ENCODE measurements around the gene PUS10. TPM values are rescaled to one million over a fixed set of nuclear protein-coding genes. Genes with fewer than 3 reads are reported as not detected.

Gene PUS10
- total RNA-seq, 4 donors from 2014 or later: 1.0 to 5.0 (median 3.5) TPM

DNA sequence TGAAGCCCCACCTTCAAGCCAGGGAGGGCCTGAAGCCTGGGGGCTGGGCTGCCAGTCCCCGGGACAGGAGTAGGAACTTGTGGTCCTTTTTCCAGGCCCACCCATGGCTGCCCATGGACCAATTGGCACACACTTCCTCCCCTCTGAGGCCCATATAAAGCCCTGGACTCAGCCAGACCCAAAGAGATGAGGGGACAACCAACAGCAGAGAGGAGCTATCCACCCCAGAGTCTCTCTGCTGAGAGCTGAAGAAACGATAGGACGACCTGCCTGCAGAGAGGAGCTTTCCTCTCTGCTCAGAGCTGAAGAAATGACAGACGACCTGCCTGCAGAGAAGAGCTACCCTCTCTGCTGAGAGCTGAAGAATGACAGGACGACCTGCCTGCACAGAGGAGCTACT lies 44.4 kb downstream of the PUS10 start:
- DNase-seq (no peak), ATAC-seq (no peak)
- Histone ChIP-seq H3K27ac (no peak overlapping the region), H3K9me3 (no peaks in the 10 kb centered on the region), H3K4me1 (no peaks in the 10 kb centered on the region), H3K36me3 (no peaks in the 10 kb centered on the region), H3K27me3 (no peaks in the 10 kb centered on the region), H3K4me3 (no peak overlapping the region)
- intact Hi-C loops (cut with DNase I; ENCODE audit: low total_unique reads) (loop anchor here (1.0 kb wide), 1 partner anchor 28 kb away; no protein-coding TSS in a partner anchor), in situ Hi-C loops (cut with MboI; ENCODE audit: low sequenced_read_pairs in 4 of 4) (no loop called here)
- TF ChIP-seq, protein P1, sequence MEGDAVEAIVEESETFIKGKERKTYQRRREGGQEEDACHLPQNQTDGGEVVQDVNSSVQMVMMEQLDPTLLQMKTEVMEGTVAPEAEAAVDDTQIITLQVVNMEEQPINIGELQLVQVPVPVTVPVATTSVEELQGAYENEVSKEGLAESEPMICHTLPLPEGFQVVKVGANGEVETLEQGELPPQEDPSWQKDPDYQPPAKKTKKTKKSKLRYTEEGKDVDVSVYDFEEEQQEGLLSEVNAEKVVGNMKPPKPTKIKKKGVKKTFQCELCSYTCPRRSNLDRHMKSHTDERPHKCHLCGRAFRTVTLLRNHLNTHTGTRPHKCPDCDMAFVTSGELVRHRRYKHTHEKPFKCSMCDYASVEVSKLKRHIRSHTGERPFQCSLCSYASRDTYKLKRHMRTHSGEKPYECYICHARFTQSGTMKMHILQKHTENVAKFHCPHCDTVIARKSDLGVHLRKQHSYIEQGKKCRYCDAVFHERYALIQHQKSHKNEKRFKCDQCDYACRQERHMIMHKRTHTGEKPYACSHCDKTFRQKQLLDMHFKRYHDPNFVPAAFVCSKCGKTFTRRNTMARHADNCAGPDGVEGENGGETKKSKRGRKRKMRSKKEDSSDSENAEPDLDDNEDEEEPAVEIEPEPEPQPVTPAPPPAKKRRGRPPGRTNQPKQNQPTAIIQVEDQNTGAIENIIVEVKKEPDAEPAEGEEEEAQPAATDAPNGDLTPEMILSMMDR (IDR thresholded peaks at IDR 0.05 in 4 of 5, conservative IDR thresholded peaks at IDR 0.05 in 1 of 5): no peak
- no peak for TF ChIP-seq POLR2A (IDR thresholded peaks at IDR 0.05)

DNA sequence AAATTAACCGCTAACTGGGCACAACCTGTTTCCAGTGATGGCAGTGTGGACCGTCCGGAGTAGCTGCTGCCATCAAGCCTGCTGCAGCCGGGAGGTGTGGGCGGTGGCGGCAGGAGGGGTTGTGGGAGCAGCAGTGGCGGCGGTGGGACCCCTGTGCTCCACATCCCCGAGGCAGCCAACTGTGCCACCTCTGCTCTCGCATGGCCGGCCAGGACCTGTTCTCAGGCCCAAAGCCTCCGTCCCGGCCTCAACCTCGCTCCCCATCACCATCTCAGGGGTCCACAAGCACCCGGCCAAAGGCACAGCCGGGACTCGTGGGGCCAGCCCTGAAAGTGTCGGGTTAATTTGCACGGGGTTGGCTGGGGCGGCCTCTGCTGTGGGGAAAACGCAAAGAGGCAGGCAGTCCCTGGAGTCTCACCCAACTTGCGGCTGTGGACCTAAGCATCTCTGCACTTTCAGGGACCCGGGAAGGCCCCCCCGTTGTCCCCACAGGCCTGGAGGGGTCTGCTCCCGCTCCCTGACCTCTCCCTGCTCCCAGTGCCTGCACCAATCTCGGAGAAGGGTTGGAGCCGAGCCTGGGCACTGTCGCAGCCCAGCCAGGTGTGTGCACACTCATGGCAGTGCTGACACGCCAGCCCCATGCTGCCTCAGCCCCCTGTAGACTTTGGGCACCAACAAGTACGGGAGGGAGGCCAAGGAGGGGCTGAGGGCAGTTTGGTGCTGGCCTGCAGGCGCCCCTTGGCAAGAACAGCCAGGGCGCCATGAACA lies 45.0 kb downstream of the PUS10 start:
- no peak for ATAC-seq

DNA sequence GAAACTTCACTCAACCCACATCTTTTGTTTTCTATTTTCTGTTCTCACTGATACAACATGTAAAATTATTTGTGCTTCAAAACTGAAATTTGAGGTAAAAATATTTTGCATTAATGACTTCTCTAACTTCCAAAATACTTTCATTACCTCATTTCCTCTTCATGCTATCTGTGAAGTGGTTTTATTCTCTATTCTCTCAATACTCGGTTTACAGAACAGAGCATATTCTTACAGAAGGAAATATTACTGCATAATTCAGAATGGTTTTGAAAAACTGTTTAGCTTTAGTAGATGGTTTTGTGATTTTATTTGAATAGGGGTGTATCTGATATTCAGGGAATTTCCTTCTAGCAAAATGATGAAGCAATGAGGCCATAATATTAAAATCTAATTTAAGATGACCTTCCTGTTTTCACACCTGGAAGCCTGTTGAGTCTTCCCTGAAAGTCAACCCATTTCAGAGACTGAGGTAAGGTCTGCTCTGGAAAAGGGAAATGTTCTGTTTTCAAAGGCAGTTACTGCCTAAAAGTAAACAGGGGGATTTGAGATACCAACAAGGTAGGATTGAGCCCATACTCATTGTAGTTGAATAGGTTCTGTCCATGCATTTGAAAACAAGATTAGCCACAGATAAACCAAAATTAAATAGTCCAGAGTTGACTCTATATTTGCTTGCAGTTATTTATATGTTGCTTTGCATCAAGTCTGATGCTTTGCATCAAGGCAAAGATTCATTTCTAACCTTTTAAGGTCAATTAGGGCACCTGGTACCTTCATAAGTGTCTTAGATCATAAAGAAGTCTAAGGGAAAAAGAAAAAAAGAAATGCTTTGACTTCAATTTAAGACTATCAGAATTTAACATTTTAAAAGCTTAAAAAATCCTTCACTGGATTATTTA lies 51.3 kb downstream of the PUS10 start:
- H3K27ac ChIP-seq: no peak overlapping the region
- H3K9me3 ChIP-seq: no peaks in the 10 kb centered on the region
- no peak overlapping the region for H3K4me3 ChIP-seq
- no peaks in the 10 kb centered on the region for H3K36me3 ChIP-seq
- ATAC-seq (no peak), DNase-seq (no peak)
- no peaks in the 10 kb centered on the region for H3K4me1 ChIP-seq
- no peak for TF ChIP-seq POLR2A (IDR thresholded peaks at IDR 0.05)
- TF ChIP-seq, protein P1 (IDR thresholded peaks at IDR 0.05 in 4 of 5, conservative IDR thresholded peaks at IDR 0.05 in 1 of 5): no peak
- in situ Hi-C loops (cut with MboI; ENCODE audit: low sequenced_read_pairs in 4 of 4) (no loop called here), intact Hi-C loops (cut with DNase I; ENCODE audit: low total_unique reads) (no loop called here)
- no peaks in the 10 kb centered on the region for H3K27me3 ChIP-seq

More for the DNA sequence above, 45.0 kb downstream of the PUS10 start:
- Histone ChIP-seq H3K27ac (no peak overlapping the region), H3K4me3 (no peak overlapping the region), H3K4me1 (no peaks in the 10 kb centered on the region), H3K27me3 (no peaks in the 10 kb centered on the region), H3K9me3 (no peaks in the 10 kb centered on the region), H3K36me3 (no peaks in the 10 kb centered on the region)
- intact Hi-C loops (cut with DNase I; ENCODE audit: low total_unique reads): loop anchor here (1.0 kb wide), 1 partner anchor 28 kb away; no protein-coding TSS in a partner anchor
- DNase-seq: no peak
- in situ Hi-C loops (cut with MboI; ENCODE audit: low sequenced_read_pairs in 4 of 4): no loop called here
- TF ChIP-seq, protein P1 (IDR thresholded peaks at IDR 0.05 in 4 of 5, conservative IDR thresholded peaks at IDR 0.05 in 1 of 5): no peak
- no peak for TF ChIP-seq POLR2A (IDR thresholded peaks at IDR 0.05)

DNA sequence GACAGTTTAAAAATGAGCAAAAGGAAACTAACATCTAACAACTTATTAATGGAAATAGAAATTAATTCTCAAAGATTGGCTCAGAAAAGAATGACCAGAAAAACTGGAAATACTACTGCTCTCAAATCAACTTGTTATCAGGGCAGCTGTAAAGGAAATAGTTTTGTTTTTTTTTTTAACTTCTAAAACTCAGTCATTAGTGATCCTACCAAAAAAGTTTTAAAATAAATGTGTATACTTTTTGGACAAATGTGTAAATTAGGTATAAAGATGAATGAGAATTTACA lies 52.6 kb downstream of the PUS10 start:
- intact Hi-C loops (cut with DNase I; ENCODE audit: low total_unique reads): no loop called here
- H3K9me3 ChIP-seq: no peaks in the 10 kb centered on the region
- no peak for TF ChIP-seq POLR2A (IDR thresholded peaks at IDR 0.05)
- TF ChIP-seq, protein P1 (IDR thresholded peaks at IDR 0.05 in 4 of 5, conservative IDR thresholded peaks at IDR 0.05 in 1 of 5): no peak
- no peak overlapping the region for H3K4me3 ChIP-seq
- no peaks in the 10 kb centered on the region for H3K36me3 ChIP-seq
- no peak overlapping the region for H3K27ac ChIP-seq
- DNase-seq (no peak), ATAC-seq (no peak)
- H3K4me1 ChIP-seq: no peaks in the 10 kb centered on the region
- no peaks in the 10 kb centered on the region for H3K27me3 ChIP-seq
- in situ Hi-C loops (cut with MboI; ENCODE audit: low sequenced_read_pairs in 4 of 4): no loop called here
